CD4-positive, alpha-beta T cell treated with Interleukin-4 for 1 hour (primary cell): ENCODE data around the gene AUTS2.
"Not testable (repeated sequence)": the region's sequence is repeated elsewhere in the genome, so short reads cannot be mapped to it uniquely, and the experiment has no call there.

Source experiments
- DNase-seq, 2 donors: peaks; one replicate each; pipeline ENCODE4 v3.0.0-alpha.2; 2020 to 2022

The AUTS2 gene

GRCh38 chr7:70630818-70631457 lies 1032.7 kb downstream of the AUTS2 start:
- no peak for DNase-seq

GRCh38 chr7:70631718-70632117 lies 1033.4 kb downstream of the AUTS2 start:
- DNase-seq: no peak

GRCh38 chr7:70632400-70632799 lies 1034.1 kb downstream of the AUTS2 start:
- no peak for DNase-seq

GRCh38 chr7:70634071-70634470 lies 1035.8 kb downstream of the AUTS2 start:
- DNase-seq: no peak

GRCh38 chr7:70634610-70635068 lies 1036.4 kb downstream of the AUTS2 start:
- no peak for DNase-seq

- no peak for DNase-seq
Observed at GRCh38 chr7:70635633-70636032, 1037.4 kb downstream of the AUTS2 start.

GRCh38 chr7:70636169-70636568 lies 1037.9 kb downstream of the AUTS2 start:
- no peak for DNase-seq

GRCh38 chr7:70637726-70638125 lies 1039.5 kb downstream of the AUTS2 start:
- DNase-seq: no peak

GRCh38 chr7:70638158-70639107 lies 1040.2 kb downstream of the AUTS2 start:
- no peak for DNase-seq

- no peak for DNase-seq
Observed at GRCh38 chr7:70640266-70640833, 1042.1 kb downstream of the AUTS2 start.

- no peak for DNase-seq
Observed at GRCh38 chr7:70641882-70642281, 1043.6 kb downstream of the AUTS2 start.

GRCh38 chr7:70645279-70645678 lies 1047.0 kb downstream of the AUTS2 start:
- no peak for DNase-seq

GRCh38 chr7:70645876-70646351 lies 1047.6 kb downstream of the AUTS2 start:
- no peak for DNase-seq

GRCh38 chr7:70646536-70647248 lies 1048.4 kb downstream of the AUTS2 start:
- no peak for DNase-seq

GRCh38 chr7:70647801-70648498 lies 1049.7 kb downstream of the AUTS2 start:
- DNase-seq: peak; percentile 75 to 82

GRCh38 chr7:70648499-70648861 lies 1050.2 kb downstream of the AUTS2 start:
- DNase-seq: not testable (repeated sequence)

- no peak for DNase-seq
Observed at GRCh38 chr7:70649323-70649722, 1051.0 kb downstream of the AUTS2 start.

GRCh38 chr7:70654146-70654545 lies 1055.9 kb downstream of the AUTS2 start:
- no peak for DNase-seq

- no peak for DNase-seq
Observed at GRCh38 chr7:70654979-70655378, 1056.7 kb downstream of the AUTS2 start.

- no peak for DNase-seq
Observed at GRCh38 chr7:70655694-70656093, 1057.4 kb downstream of the AUTS2 start.

GRCh38 chr7:70657571-70657970 lies 1059.3 kb downstream of the AUTS2 start:
- DNase-seq: no peak

GRCh38 chr7:70657989-70658632 lies 1059.8 kb downstream of the AUTS2 start:
- DNase-seq: no peak
